Adrenal gland (tissue), 5 donors: Measurements from ENCODE around the gene PLXNA2.

Experiments
- POLR2A ChIP-seq, 2 donors: fragments of 450-650 bp; IDR thresholded peaks; one replicate each; pipeline ENCODE4 v1.6.1; 2017; ENCODE audit warnings: antibody characterized with exemption in 2 of 2, mild to moderate bottlenecking in 2 of 2, moderate library complexity in 1 of 2
- TF ChIP-seq, protein P1 (sequence below), 6 experiments: fragments of 450-650 bp in 4 of 6; fragments of 200-600 bp in 2 of 6; sonication (generic) in 1 of 6; IDR thresholded peaks; 1 replicate in 5 of 6; 2 replicates in 1 of 6; pipeline versions ENCODE4 v1.5.1 to v1.8.0; 2016 to 2021; ENCODE audit warnings: antibody characterized with exemption in 6 of 6, mild to moderate bottlenecking in 2 of 6, moderate library complexity in 1 of 6
- donor health status: DM: no; HTN: no; CAD: no.

GRCh38 chr1:208120431-208120790 lies 123.8 kb downstream of the PLXNA2 start:
- TF ChIP-seq, protein P1, sequence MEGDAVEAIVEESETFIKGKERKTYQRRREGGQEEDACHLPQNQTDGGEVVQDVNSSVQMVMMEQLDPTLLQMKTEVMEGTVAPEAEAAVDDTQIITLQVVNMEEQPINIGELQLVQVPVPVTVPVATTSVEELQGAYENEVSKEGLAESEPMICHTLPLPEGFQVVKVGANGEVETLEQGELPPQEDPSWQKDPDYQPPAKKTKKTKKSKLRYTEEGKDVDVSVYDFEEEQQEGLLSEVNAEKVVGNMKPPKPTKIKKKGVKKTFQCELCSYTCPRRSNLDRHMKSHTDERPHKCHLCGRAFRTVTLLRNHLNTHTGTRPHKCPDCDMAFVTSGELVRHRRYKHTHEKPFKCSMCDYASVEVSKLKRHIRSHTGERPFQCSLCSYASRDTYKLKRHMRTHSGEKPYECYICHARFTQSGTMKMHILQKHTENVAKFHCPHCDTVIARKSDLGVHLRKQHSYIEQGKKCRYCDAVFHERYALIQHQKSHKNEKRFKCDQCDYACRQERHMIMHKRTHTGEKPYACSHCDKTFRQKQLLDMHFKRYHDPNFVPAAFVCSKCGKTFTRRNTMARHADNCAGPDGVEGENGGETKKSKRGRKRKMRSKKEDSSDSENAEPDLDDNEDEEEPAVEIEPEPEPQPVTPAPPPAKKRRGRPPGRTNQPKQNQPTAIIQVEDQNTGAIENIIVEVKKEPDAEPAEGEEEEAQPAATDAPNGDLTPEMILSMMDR (IDR thresholded peaks at IDR 0.05), result no peak
- TF ChIP-seq POLR2A (IDR thresholded peaks at IDR 0.05), result no peak
